GM20431 (cell line): ENCODE results near the gene COIL.
"Not testable (repeated sequence)": the region's sequence is repeated elsewhere in the genome, so short reads cannot be mapped to it uniquely, and the experiment has no call there.

ENCODE experiments used
- in situ Hi-C: fragments of 300-500 bp; cut with MseI, MboI; formaldehyde crosslinking; loops from one replicate; pipeline ENCODE4 v1.15.0; 2020; ENCODE audit warnings: low sequenced_read_pairs; ENCODE audit not compliant: unreplicated experiment

Gene COIL

DNA sequence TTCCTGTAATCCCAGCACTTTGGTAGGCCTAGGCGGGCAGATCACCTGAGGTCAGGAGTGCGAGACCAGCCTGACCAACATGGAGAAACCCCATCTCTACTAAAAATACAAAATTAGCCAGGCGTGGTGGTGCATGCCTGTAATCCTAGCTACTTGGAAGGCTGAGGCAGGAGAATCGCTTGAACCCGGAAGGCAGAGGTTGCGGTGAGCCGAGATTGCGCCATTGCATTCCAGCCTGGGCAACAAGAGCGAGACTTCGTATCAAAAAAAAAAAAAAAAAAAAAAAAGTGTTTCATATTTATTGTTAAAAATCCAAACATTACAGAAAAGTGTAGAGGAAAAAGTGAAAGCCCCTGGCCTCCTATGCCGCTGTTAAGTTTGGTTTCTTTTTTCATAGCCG, 19.7 kb upstream of the COIL start:
- in situ Hi-C loops = not testable (repeated sequence)

GRCh38 chr17:56979091-56979480, 18.2 kb upstream of the COIL start:
- in situ Hi-C loops = no loop called here

DNA sequence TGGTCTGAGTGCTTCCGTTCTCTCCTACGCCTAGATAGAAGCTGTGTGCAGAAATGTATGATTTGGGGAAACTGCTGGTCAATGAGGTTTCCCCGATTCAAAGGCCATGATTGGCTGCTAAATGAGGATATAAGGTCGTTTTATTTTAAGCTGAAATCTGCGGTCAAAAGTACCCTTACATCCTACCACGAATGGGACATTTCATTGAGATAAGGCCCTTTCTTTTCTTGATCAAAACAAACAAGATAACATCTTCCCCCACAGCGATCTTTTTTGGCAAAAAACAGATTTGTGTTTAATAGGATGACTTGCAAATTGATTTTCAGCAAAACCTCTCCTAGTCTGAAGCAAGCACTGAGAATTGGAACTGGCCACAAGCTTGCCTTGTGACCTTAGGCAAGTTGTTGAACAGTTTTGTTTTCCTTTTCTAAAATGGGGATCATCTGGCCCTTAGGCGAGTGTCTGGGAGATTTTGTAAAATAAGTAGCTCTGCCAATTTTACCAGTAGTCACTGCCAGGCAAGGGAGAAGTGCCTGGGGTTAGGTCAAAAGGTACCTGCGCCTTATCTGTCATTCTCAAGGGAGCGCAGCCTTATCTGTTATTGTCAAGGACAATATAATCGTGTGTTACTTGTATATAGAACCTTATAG, 17.7 kb upstream of the COIL start:
- in situ Hi-C loops = no loop called here

GRCh38 chr17:56977673-56978395, 17.0 kb upstream of the COIL start, which contains the start of gene SCPEP1:
SCPEP1 (plus strand) TSS chr17:56978131; CDS start chr17:56978160, 29 bp downstream.
- in situ Hi-C loops = no loop called here

DNA sequence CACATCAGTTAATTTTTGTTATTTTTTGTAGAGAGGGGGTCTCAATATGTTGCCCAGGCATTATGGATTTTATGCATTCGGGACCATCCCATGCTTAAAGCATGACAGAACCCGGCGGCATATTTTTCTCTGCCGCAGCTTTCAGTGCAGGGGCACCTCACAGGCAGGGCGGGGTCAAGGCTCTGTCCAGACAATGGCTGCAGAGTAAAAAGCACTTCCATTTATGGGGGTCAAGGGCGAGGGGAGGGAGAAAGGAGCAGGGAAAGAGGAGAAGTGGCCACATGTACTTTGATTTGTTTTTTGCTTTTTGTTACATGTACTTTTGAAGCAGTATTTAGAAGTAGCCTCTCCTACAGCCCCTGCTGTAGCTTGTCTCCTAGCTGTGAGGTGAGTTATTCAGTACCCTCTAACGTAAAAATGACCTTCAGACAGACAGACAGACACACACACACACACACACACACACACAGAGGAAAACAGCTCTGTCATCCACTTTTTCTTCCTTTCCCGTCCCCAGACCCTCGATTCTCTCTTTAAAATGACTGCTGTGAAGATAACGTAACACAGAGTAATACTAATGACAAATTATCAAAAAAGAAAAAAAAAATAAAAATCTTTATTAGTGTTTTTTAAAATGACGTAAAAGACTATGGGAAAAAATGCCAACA, 16.2 kb upstream of the COIL start:
- in situ Hi-C loops = no loop called here

- in situ Hi-C loops = no loop called here
Observed at GRCh38 chr17:56975656-56976055, 14.8 kb upstream of the COIL start.

DNA sequence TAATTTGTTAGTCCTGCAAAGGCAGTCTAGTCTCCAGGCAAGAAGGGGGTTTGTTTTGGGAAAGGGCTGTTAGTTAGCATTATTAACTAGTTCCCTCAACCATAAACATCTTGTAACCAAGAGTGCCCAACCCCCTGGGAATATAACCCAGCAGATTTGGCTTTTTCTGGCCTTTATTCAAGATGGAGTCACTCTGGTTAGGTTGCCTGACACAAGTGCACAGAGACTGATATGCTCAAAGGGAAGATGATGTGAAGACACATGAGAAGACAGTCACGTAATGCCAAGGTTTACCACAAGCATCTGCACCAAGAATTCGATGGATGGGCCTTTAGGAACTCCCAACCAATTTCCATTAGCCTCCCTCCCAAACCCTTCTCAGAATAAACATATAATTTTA, 13.2 kb upstream of the COIL start:
- in situ Hi-C loops = no loop called here

DNA sequence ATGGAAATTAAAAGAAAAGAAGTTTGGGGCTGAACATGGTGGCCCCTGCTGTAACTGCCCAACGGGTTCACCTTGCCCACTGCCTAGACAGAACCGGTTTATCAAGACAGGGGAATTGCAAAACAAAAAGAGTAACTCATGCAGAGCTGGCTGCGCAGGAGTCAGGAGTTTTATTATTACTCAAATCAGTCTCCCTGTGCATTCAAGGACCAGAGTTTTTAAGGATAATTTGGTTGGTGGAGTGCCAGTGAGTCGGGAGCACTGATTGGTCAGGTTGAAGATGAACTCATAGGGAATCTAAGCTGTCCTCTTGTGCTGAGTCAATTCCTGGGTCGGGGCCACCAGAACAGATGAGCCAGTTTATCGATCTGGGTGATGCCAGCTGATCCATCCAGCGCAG, 12.7 kb upstream of the COIL start:
- in situ Hi-C loops = no loop called here

DNA sequence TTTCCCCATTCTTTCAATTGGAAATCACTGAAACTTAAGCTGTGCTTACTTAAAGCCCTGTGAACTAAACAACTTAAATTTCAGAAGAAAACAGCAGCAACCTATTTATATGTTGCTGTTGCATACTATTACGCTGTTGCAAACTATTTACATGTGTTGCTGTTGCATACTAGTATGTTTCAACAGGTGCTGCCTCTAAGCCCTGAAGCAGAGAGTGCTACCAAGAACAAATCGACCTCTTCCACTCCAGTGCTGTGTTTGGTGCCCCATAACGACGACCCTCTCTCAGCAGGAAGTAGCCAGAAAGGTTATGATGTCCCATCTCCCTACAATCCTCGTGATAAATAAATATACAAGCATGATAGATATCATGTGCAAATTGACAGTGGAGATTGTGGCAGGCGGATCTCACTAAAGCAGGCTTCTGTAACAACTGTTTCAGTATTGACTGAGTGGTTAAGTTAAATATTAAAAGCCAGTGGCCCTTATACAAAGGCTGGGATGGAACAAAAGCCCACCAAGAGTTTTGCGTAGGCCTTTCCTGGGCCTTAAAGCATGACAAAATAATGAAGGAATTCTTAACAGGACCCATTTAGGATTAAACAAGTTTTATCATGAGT, 11.4 kb upstream of the COIL start:
- in situ Hi-C loops = no loop called here

GRCh38 chr17:56970974-56971373, 10.1 kb upstream of the COIL start:
- in situ Hi-C loops = no loop called here

- in situ Hi-C loops = no loop called here
Observed at GRCh38 chr17:56966338-56966737, 5.5 kb upstream of the COIL start.

- in situ Hi-C loops = not testable (repeated sequence)
Observed at GRCh38 chr17:56965681-56966080, 4.8 kb upstream of the COIL start.

- in situ Hi-C loops = not testable (repeated sequence)
Observed at GRCh38 chr17:56965241-56965640, 4.4 kb upstream of the COIL start.

DNA sequence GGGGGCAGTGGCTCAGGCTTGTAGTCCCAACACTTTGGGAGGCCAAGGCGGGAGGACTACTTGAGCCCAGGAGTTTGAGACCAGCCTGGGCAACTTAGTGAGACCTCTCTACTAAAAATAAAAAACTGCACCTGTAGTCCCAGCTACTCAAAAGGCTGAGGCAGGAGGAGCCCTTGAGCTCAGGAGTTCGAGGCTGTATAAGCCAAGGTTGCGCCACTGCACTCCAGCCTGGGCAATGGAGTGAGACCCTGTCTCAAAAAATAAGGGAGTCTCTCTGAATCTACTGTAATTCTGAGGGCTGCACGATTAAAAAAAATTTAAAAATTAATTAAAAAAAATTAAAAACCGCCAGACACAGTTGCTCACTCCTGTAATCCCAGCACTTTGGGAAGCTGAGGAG, 3.9 kb downstream of the COIL start:
- in situ Hi-C loops = no loop called here

DNA sequence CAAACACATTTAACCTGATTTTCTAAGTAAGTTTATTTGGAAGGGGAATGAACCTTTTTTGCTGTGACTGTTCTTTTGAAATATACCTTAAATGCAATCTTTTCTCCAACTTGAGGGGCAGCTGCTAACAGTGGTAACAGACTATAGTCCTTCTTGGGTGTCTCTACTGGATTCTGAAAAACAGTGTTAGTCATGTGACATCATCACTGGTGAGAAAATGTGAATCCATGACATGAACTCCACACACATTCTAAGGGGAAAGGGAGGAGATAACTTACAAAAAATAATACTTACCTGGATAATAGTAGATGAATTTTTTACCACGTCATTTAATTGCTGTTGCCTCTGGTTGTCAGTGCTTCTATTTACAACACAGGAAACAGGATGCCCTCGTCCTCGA, 11.3 kb downstream of the COIL start:
- in situ Hi-C loops = loop anchor here (25.0 kb wide), 1 partner anchor 362 kb away; the partner anchor contains the start of gene NOG

- in situ Hi-C loops = loop anchor here (25.0 kb wide), 1 partner anchor 361 kb away; the partner anchor contains the start of gene NOG
Observed at GRCh38 chr17:56948491-56948890, 12.4 kb downstream of the COIL start.

- in situ Hi-C loops = loop anchor here (25.0 kb wide), 1 partner anchor 360 kb away; the partner anchor contains the start of gene NOG
Observed at GRCh38 chr17:56947741-56948140, 13.1 kb downstream of the COIL start.

GRCh38 chr17:56945938-56946505, 14.8 kb downstream of the COIL start:
- in situ Hi-C loops = loop anchor here (25.0 kb wide), 1 partner anchor 359 kb away; the partner anchor contains the start of gene NOG

GRCh38 chr17:56943505-56944125, 17.2 kb downstream of the COIL start:
- in situ Hi-C loops = loop anchor here (25.0 kb wide), 1 partner anchor 356 kb away; the partner anchor contains the start of gene NOG
